Endometrial microvascular endothelial cells (primary cell): Measurements from ENCODE around the gene DDX1. TPM values are rescaled to one million over a fixed set of nuclear protein-coding genes. Genes with fewer than 3 reads are reported as not detected.

ENCODE experiments used
- in situ Hi-C: cut with HindIII; loops from 2 replicates; pipeline ENCODE4 v1.10.0; 2017; ENCODE audit warnings: low sequenced_read_pairs, low pct_unique_long_range_greater_than_20kb; ENCODE audit errors: inconsistent ontology term
- total RNA-seq: library from RNA; depleted of rRNA; stranded (reverse); fragments of >200 nt; gene quantifications from one replicate; pipeline ENCODE4 v1.2.3, GENCODE V29; 2015; ENCODE audit errors: inconsistent ontology term

DDX1 gene
- total RNA-seq, 1 donor from 2014 or later, result 81.7 TPM

DNA sequence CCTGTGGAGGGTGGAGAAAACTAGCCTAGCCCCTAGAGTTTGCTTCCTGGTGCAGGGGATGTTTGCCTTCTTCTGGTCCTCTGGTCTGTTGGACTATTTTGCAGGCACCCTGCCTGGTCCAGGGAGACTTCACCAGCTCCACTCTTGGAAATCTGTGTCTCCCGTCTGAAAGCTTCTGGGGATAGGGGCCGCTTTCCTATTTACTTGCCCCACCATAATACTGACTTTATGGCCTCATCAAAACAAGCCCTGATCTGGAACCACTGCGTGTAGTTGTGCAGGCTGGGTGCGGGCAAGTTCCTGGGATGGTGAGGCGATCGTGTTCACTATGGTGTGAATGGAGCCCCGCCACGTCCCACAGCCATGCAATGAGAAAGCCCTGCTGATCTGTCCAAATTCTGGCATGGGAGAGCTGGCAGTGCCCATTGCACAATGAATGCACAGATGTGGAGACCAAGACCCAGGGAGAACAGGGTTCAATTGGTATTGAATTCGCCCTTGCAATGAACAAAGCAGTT is 74.3 kb downstream of the DDX1 start:
- in situ Hi-C loops, result no loop called here

DNA sequence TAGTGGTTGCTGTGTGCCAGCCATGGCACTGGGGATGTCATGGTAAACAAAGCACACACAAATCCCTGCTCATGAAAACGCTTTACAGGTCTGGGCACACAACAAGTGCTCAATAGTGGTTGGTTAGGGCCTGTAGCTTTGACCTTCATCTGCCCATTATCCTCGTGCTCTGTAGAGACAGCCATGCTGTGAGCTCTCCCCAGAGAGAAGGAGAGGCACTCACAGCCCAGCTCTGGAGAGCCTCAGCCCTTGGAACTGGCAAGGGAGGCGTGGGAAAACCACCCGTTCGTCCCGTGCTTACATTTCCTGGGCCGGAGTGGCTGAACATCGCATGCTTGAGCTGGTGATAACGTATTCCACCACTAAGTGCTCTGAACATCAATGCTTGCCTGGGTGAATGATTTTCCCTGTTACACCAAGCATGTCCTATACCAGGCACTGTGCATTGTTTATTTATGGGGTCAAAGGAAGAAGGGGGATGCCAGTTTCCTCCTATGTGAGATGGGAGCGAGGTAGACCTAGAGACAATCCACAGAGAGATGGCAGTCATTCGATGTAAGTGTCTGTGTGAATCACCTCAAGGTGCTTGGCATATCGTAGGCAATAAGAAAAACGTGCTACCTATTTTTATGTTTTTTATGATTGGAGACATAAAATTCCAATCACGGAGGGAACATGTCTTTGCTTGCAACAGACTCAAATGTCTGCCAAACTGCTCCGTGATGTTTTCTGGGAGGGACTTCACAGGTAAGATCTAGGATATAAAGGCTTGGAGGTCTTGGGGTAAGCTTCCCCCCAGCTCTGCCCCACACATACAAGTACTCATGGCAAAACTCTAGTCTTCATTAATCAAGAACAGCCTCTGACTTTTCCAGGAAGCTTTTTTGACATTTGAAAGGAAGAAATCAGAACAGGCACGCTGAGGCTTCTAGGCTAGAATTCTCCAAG is 75.5 kb downstream of the DDX1 start:
- in situ Hi-C loops, result no loop called here

DNA sequence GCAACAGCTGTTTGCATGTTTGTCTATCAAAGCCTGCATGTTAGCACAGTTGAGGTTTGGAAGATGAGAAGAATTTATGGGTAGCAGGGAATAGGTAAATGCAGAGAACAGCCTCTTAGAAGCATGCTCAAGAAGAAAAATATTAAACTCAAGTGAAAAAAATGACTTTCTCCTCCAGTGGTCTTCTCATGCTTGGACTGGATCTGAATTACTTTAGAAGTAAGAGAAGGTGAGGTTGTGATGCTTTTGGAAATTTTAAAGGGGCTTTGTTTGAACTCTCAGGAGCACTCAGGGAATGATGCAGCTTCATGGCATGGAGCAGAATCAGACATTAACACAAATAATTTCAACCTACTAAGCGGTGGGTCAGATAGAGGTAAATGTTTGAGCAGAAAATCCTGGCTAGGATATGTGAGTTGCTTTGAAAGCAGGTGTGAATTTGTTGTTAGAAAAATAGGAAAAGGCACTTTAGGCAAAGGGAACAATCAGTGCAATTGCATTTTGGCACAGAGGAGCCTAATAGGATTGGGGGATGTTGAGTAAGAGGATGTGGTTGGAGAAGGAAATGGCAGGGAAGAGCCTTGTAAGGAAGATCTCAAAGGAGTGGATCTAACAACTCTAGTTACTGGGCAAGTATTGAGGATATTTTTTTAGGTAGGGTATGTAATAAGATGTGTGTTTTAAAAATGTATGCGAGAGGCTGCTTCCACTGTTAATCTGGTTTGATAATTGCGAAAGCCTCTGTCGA is 76.3 kb downstream of the DDX1 start:
- in situ Hi-C loops, result no loop called here

DNA sequence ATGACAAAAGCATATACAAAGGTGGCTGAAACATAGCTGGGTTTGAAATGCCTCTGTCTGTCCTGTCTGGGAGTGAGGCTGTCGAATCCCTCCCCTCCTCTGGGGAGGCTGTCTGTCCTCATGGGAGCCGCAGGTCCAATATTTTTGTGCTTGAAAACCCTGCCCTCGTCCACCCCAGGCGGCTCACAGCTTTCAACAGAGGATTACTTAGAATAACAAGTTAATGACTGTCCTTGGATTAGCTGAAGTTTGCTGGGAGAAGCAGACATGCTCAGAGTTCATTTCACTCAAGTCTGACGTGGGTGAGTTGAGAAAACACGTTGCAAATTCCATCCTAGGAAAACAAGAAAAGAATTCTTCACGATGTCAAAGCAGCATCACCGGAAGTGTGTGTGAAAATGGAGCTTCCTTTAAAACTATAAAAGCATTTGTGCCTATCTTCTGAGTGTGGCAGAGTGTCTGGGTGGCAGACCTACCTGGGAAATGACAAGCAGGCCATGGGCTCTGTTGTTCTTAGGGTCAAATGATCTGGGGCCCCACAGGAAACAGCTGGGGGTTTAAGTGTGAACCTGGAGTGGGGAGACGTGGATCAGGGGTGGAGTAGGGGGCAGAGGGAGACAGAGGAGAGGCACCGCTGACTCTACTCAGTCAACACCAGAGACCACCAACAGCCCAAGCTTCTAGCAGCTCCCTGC is 77.1 kb downstream of the DDX1 start:
- in situ Hi-C loops, result no loop called here

DNA sequence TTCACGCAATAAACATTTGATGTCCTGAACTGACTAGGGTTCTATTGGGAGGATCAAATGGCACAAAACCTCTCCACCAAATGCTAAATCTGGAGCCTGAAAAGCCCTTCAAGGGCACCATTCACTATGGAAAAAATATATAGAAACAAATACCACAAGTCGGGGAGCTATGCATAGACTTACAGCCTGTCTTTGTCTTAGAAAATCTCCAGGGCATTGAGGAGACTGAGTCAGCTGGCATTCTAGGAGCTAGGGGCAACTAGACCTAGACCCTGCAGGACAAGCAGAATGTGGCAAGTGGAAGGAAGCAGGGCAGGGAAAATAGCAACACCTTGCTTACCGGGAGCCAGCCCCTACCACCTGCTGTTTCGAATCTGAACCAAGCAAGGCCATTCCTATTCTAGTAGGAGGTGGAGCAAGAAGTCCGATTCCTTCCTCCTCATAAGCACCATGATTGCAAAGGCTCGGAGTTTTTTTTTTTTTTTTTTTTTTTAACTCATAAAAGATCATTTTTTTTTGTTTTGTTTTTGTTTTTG is 77.8 kb downstream of the DDX1 start:
- in situ Hi-C loops, result no loop called here

- in situ Hi-C loops, result no loop called here
Observed at GRCh38 chr2:15670469-15670868, 78.8 kb downstream of the DDX1 start.

DNA sequence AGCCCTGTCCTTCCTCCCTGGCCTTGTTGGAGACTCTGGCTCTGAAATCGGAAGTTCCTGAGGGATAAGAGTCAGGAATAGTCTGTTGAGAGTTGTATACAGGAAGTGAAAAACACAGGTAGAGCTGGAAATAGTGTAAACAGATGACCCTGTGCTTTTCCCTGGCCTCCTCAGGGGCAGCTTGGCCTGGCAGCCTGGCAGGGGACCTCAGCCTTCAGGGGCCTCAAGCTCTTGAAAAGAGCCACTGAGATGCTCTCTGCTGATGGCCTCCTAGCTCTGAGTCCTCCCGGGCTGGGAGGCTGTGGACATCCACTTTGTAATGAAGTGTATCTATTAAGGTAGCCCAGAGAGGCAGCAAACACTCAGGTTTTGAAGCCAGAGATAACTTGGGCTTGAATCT is 79.3 kb downstream of the DDX1 start:
- in situ Hi-C loops, result no loop called here

DNA sequence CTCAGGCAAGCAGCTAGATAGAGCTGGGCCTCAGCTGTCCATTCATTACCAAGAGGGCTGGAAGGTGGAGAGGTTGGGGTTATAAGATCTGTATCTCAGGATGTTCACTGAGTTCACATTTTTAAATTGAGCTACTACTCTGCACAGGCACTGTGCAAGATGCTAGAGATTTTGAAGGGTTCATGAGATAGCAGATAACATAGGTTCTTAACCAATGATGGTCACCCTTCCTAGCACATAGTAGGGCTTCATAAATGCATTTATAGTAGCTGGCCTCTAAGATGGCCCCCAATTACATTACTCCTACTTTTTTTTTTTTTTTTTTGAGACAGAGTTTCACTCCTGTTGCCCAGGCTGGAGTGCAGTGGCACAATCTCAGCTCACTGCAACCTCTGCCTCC is 79.7 kb downstream of the DDX1 start:
- in situ Hi-C loops, result no loop called here

DNA sequence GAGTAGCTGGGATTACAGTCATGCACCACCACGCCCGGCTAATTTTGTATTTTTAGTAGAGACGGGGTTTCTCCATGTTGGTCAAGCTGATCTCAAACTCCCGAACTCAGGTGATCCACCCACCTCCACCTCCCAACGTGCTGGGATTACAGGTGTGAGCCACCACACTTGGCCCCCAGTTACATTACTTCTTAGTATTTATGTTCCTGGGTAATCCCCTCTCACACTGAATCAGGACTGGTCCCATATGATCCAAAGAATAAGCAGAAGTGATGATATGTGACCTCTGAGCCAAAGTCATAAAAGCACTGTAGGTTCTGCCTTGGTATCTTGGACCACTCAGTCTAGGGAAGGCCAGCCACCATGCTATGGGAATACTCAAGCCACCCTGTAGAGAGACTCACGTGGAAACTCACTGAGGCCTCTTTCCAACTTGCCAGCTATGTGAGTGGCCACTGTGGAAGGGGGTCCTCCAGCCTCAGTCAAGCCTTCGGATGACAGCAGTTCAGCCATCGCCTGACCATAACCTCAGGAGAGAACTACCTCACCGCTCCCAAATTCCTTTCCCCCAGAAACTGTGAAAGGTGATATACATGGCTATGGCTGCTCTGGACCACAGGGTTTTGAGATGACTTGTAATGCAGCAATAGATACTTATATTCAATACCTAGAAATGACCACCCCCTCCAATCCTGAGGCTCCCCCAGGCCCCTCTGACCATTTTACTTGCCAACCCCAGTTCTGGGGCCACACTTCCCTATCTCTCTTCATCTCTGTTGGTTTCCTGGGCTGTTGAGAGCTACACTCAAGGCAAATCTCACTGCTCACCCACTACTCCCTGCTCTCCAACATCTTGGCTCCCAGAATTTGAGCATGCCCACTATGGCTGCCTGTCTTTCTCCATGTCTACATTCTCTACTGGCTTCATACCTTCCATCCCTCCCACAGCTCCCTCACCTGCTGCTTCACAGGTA is 80.5 kb downstream of the DDX1 start:
- in situ Hi-C loops, result no loop called here

DNA sequence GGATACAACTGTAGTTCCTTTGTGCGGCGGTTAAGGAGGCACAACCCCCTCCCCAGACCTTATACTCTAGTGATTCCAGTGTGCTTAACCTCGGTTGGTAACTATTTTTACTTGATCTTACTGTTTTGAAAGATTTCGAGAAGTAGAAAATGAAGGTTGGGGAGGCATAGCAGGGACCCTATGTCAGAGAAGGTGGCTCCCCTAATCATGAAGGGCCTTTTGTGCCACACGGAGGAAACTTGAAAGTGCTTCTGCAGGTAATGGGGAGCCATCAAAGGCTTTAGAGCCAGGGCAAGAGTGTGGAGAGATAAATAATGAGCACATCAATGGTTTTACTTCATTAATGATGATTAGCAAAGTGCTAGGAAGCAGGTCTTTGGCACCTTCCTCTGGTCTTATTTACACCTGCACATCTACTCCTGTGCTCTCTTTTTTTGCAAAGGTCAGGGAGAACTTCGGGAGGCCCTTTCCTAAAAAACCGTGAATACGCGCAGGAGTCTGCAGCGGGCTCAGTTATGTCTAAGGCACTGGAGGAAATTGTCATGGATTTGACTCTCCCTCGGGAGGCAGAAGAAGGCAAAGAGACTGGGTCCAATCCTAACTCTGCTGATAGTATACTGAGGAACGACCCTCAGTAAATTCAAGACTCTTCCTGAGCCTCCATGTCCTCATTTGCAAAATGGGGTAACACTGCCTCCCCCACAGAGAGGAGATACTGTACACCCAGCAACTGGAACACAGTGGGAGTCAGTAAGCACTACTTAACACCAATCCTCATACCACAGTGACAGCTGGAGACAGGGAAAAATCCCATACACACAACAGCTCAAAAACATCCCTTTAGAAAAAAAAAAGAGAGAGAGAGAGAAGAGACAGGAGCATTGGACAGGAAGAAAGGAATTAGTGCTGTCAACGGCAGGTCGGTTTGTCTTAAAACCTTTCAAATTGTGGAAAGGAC is 81.6 kb downstream of the DDX1 start:
- in situ Hi-C loops, result no loop called here

DNA sequence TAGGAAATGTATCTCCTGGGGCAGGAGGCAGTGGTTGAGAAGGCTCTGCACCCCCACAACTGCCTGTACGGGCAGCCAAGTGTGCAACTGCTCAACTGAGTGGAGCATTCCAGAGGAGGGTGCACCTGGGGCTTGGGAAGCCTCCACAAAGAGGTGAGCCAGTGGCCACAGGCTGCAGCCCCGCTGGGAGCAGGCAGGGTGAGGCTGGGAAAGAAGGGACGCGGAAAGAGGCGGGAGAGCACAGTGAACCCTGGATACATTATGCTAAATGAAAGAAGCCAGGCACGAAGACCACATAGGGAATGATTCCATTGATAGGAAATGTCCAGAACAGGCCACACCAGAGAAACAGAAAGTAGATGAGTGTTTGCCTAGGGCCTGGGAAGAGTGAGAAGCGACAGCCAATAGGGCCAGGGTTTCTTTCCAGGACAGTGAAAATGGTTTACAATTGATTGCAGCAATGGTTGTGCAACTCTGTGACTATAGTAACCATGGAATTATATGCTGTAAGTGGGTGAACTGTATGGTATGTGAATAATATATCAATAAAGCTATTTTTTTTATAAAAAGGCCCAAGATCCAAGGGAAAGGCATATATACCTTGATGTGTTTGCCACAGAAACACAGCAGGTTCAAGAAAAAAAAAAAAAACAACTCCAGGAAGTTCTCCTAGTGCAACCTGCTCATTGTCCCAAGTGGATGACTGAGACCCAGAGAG is 82.4 kb downstream of the DDX1 start:
- in situ Hi-C loops, result no loop called here

DNA sequence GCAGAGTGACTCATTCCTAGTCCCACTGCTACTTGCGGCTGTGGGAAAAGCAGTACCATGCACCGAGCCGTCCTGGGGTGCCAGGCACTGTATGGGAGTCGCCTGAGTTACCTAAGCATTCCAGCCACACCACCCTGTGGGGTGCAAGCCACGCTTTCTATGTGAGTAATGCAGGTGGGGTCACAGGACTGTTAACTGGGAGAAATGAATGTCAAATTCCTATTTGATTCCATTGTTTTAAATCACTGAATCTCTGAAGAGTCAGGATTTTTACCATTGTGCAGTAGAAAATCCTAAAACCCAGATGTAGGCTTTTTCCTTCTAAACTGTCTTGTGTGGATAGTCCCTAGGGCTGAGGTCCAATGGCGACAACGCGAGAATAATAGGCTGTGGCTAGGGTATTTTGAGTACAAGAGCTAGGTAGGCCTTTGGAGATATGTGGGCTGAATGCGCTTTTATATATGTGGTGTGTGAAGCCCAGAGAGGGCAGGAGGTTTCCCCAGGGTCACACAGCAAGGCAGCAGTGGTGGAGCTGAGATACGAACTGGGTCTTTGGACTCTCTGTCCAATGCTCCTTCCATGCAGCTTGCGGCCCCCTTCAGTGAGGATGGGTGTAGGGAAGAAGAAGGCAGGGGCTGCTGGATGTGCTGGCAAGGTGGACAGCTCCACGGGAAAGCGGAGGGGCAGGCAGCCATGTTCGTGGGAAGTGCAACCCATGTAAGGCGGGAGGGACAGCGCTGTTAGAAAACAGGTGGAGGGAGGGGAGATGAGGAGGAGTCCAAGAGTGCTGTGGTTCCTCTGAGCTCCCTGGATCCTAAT is 83.2 kb downstream of the DDX1 start:
- in situ Hi-C loops, result no loop called here

DNA sequence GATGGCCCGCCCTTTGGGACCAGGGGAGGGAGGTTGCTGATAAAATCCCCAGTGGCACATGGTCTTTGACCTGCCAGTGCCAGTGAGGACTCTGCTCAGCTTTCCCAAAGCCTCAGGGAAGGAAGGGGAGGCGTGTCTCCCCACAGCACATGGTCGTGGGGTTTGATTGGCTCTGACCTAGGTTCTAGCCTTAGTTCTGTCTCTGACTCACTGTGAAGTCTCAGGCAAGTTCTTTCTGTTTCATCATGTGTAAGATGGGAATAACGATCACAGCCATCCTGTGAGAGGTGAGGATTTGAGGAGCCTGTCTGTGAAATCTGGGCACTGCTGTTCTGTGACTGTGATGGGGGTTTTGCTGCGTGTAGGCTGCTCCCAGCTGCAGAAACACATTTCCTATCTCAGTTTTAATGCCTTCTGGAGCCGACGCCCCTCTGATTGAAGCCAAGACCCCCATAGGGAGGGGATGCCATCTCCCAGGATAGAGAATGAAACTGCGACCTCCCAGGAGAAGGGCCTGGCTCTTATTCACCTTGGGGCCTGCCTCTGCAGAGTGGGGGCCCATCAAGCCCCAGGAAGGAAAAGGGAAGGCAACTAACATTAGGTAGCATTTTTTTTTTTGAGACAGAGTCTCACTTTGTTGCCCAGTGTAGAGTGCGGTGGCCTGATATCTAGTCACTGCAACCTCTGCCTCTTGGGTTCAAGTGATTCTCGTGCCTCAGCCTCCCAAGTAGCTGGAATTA is 84.0 kb downstream of the DDX1 start:
- in situ Hi-C loops, result no loop called here

DNA sequence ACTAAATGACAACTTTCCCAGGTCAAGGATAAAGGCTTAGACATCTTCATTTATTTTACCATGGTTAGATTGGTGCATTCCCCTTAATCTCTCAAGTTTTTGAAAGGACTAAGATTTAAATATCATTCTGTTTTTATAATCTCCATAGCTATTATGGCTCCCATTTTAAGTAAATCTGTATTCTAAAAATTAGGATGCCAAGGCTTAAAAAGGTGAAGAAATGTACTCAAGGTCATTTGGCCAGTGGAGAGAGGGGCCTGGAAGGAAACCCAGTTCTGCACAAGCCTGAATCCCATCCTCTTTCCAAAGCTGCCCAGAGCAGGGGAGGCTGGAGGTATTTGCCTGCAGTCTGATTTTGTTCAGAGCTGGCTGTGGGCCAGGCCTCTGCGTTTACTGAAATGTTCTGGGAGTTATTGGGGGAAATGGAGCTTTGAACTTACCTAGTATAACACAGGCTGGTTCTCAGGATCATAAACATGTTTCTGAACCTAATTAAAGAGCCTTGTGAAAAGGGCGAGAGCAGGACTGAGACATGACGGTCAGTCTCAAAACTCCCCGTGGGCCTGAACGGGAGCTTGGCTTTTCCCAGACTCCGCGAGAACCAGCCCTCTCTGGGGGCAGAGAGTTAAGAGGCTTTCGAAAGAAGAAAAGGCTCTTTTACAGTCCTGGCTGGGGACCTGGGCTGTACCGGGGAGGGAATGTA is 85.6 kb downstream of the DDX1 start:
- in situ Hi-C loops, result no loop called here
